Measurements from ENCODE around the gene CKB. TPM values are rescaled to one million over a fixed set of nuclear protein-coding genes. Genes with fewer than 3 reads are reported as not detected.

The CKB gene
- total and polyA plus RNA-seq, 9 of the 15 experiments (the other 6 are each of a cell fraction or from before 2014, with no cell fraction given): 23.9 to 692 (median 132) TPM

DNA sequence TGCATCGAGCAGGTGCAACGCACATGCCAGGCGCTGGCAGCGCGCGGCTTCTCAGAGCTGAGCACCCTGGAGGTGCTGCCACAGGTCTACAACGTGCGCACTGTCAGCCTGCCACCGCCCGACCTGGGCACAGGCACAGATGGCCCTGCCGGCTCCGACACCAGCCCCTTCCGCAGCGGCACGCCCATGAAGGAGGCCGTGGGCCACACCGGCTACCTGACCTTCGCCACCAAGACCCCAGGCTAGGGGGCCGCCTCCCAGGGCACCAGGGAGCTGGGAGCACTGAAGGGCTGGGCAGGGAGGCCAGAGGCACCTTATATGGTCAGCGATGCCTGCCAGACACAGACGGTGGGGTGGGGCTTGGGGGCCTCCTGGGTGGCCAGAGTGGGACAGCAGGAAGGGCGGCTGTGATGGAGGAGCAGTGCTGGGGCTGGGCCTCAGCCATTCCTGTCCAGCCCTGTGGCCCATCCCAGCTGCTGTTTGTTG is 12.0 kb upstream of the CKB start:
- DNase-seq (ENCODE audit: extremely low read depth in 1 of 4, low spot score in 3 of 4) (no peak), FAIRE-seq (no peak), ATAC-seq (no peak)
- Histone ChIP-seq H2AFZ (ENCODE audit: low read depth, low read length) (no peak overlapping the region), H3K79me2 (ENCODE audit: control insufficient read depth, insufficient read depth, low read length) (peaks cover 18% of the 10 kb centered on the region), H3K9me1 (ENCODE audit: control insufficient read depth, insufficient read depth, low read length) (peaks cover 6% of the 10 kb centered on the region), H3K9me3 (replicated peaks; ENCODE audit: control insufficient read depth, insufficient read depth, low read depth, low read length) (no peaks in the 10 kb centered on the region), H3K4me1 (replicated peaks in 1 of 2; ENCODE audit: control insufficient read depth in 2 of 2, insufficient read depth in 2 of 2, low read length in 2 of 2) (peaks cover 5 to 86% of the 10 kb centered on the region in 2 experiments; a peak in 4 of 5 replicates), H3K36me3 (ENCODE audit: control insufficient read depth, insufficient read depth, low read length) (peaks cover 51% of the 10 kb centered on the region; the same call in 2 of the 3 replicates), H3K4me3 (no peak overlapping the region), H3K9ac (ENCODE audit: insufficient read depth in 1 of 2, low read depth in 2 of 2, low read length in 2 of 2) (no peak overlapping the region), H4K20me1 (replicated peaks; ENCODE audit: control insufficient read depth, insufficient read depth, low read length) (no peaks in the 10 kb centered on the region; the same call in 1 of the 2 replicates), H3K27me3 (ENCODE audit: control insufficient read depth in 2 of 2, insufficient read depth in 2 of 2, low read length in 2 of 2) (no peaks in the 10 kb centered on the region), H3K4me2 (ENCODE audit: insufficient read depth, low read length) (no peak overlapping the region), H3K27ac (ENCODE audit: extremely low read depth, low read depth, low read length) (no peak overlapping the region)
- WGBS (ENCODE audit: insufficient coverage, low coverage, missing lambda C conversion rate): 87% methylated on average over 7 of the region's 22 CpGs
- no TSS peak for BruUV-seq (replicated peaks)
- ChIA-PET CTCF (ENCODE audit: low intra/inter-chr PET ratio) (no interaction called here), POLR2A (interaction anchor here (1.9 kb wide), 1 partner anchor 12 kb away, joined by 4 read pairs; the partner anchor contains the start of gene CKB)
- intact Hi-C loops (cut with micrococcal nuclease): no loop called here
- no peak for TF ChIP-seq ZNF584 (CRISPR knock-in tag; IDR thresholded peaks at IDR 0.05; ENCODE audit: low read depth)
- no peak for TF ChIP-seq KLF1 (tag; IDR thresholded peaks at IDR 0.05)
- TF ChIP-seq ZNF316 (IDR thresholded peaks at IDR 0.05): no peak
- no peak for TF ChIP-seq ELF1 (tag; IDR thresholded peaks at IDR 0.05)
- no peak for TF ChIP-seq E2F3 (CRISPR knock-in tag; IDR thresholded peaks at IDR 0.05)
- TF ChIP-seq, protein P1, sequence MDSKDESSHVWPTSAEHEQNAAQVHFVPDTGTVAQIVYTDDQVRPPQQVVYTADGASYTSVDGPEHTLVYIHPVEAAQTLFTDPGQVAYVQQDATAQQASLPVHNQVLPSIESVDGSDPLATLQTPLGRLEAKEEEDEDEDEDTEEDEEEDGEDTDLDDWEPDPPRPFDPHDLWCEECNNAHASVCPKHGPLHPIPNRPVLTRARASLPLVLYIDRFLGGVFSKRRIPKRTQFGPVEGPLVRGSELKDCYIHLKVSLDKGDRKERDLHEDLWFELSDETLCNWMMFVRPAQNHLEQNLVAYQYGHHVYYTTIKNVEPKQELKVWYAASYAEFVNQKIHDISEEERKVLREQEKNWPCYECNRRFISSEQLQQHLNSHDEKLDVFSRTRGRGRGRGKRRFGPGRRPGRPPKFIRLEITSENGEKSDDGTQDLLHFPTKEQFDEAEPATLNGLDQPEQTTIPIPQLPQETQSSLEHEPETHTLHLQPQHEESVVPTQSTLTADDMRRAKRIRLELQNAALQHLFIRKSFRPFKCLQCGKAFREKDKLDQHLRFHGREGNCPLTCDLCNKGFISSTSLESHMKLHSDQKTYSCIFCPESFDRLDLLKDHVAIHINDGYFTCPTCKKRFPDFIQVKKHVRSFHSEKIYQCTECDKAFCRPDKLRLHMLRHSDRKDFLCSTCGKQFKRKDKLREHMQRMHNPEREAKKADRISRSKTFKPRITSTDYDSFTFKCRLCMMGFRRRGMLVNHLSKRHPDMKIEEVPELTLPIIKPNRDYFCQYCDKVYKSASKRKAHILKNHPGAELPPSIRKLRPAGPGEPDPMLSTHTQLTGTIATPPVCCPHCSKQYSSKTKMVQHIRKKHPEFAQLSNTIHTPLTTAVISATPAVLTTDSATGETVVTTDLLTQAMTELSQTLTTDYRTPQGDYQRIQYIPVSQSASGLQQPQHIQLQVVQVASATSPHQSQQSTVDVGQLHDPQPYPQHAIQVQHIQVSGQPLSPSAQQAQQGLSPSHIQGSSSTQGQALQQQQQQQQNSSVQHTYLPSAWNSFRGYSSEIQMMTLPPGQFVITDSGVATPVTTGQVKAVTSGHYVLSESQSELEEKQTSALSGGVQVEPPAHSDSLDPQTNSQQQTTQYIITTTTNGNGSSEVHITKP (IDR thresholded peaks at IDR 0.05; ENCODE audit: partially characterized antibody): no peak
- TF ChIP-seq KLF10 (CRISPR knock-in tag; IDR thresholded peaks at IDR 0.05): no peak
- TF ChIP-seq EHMT2 (IDR thresholded peaks at IDR 0.05): no peak
- TF ChIP-seq ZNF175 (CRISPR knock-in tag; IDR thresholded peaks at IDR 0.05; ENCODE audit: low read depth): no peak
- TF ChIP-seq TAL1 (IDR thresholded peaks at IDR 0.05): no peak
- in situ Hi-C loops (cut with MboI): loop anchor here (10.0 kb wide), 1 partner anchor 450 kb away; the partner anchor contains the start of gene LBHD2
